Measurements from ENCODE around the gene ATP13A5. TPM values are rescaled to one million over a fixed set of nuclear protein-coding genes. Genes with fewer than 3 reads are reported as not detected.

Gene ATP13A5
- total RNA-seq, 1 donor from 2014 or later: not detected

Other genes with a start within 250 kb of the ATP13A5 start
- gene PLAAT1, start 137.5 kb downstream of the ATP13A5 start, total RNA-seq: not detected
- gene ATP13A4, start 176.1 kb upstream of the ATP13A5 start, total RNA-seq: 13.0 TPM
- 38.5 TPM for gene OPA1, start 214.5 kb upstream of the ATP13A5 start, total RNA-seq

Measured in vagina (tissue), 1 donor.